ENCODE measurements around the gene AGBL1. TPM values are rescaled to one million over a fixed set of nuclear protein-coding genes. Genes with fewer than 3 reads are reported as not detected.

AGBL1 gene
- total RNA-seq, 6 experiments from 2014 or later, result not detected

GRCh38 chr15:86649277-86649676 lies 569.6 kb downstream of the AGBL1 start:
- no peak for DNase-seq
- no peak overlapping the region for H3K4me3 ChIP-seq
- H3K36me3 ChIP-seq, result no peaks in the 10 kb centered on the region
- no peaks in the 10 kb centered on the region for H3K4me1 ChIP-seq
- intact Hi-C loops (cut with DNase I), result no loop called here
- ATAC-seq, result no peak
- no peak overlapping the region for H3K27ac ChIP-seq
- no peak for TF ChIP-seq POLR2A (IDR thresholded peaks at IDR 0.05)
- no peak for TF ChIP-seq CTCF (IDR thresholded peaks at IDR 0.05)
- no peaks in the 10 kb centered on the region for H3K27me3 ChIP-seq
- no peaks in the 10 kb centered on the region for H3K9me3 ChIP-seq

- no peaks in the 10 kb centered on the region for H3K9me3 ChIP-seq
- 29% methylated on average over 1 of the region's 1 CpG for WGBS (ENCODE audit: insufficient coverage, low coverage, low lambda C conversion rate, missing lambda C conversion rate)
Observed at GRCh38 chr15:86650094-86650493, 570.4 kb downstream of the AGBL1 start.

GRCh38 chr15:86653344-86654197 lies 573.9 kb downstream of the AGBL1 start:
- Histone ChIP-seq H3K36me3 (no peaks in the 10 kb centered on the region), H3K27ac (no peak overlapping the region), H3K27me3 (peaks cover 0 to 4% of the 10 kb centered on the region in 2 donors), H3K4me1 (no peaks in the 10 kb centered on the region), H3K9me3 (no peaks in the 10 kb centered on the region), H3K4me3 (no peak overlapping the region)
- ATAC-seq, result no peak
- TF ChIP-seq CTCF (IDR thresholded peaks at IDR 0.05) (no peak), POLR2A (IDR thresholded peaks at IDR 0.05) (no peak)
- intact Hi-C loops (cut with DNase I), result no loop called here
- WGBS (ENCODE audit: insufficient coverage, low coverage, low lambda C conversion rate, missing lambda C conversion rate), result 54% methylated on average over 6 of the region's 6 CpGs
- DNase-seq, result no peak

More at GRCh38 chr15:86650094-86650493, 570.4 kb downstream of the AGBL1 start:
- H3K36me3 ChIP-seq, result no peaks in the 10 kb centered on the region
- no peak for ATAC-seq
- no peak for DNase-seq
- no peaks in the 10 kb centered on the region for H3K4me1 ChIP-seq
- TF ChIP-seq POLR2A (IDR thresholded peaks at IDR 0.05) (no peak), CTCF (IDR thresholded peaks at IDR 0.05) (no peak)
- H3K27me3 ChIP-seq, result peaks cover 0 to 4% of the 10 kb centered on the region in 2 donors
- H3K27ac ChIP-seq, result no peak overlapping the region
- intact Hi-C loops (cut with DNase I), result no loop called here
- H3K4me3 ChIP-seq, result no peak overlapping the region

DNA sequence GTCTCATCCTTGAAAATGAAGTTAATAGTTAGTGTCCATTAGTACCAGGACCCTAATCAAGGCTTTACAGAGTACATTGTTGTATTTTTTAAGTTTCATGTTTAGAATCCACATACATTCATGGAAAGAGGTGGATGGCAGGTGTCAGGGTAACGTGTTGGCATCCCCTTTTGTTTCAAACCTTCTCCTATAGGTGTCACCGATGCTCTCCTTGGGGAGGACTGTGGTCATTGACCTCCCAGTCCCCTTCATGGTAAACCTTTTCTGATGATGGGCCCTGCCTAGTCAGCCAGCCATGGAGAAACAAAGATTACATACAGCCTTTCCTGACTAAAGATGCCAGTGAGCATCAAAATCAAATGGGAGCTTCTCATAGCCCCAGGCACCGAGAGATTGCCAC lies 574.8 kb downstream of the AGBL1 start:
- ATAC-seq (no peak), DNase-seq (no peak)
- WGBS (ENCODE audit: insufficient coverage, low coverage, low lambda C conversion rate, missing lambda C conversion rate), result 41% methylated on average over 3 of the region's 3 CpGs
- H3K9me3 ChIP-seq, result no peaks in the 10 kb centered on the region
- TF ChIP-seq POLR2A (IDR thresholded peaks at IDR 0.05) (no peak), CTCF (IDR thresholded peaks at IDR 0.05) (no peak)
- H3K36me3 ChIP-seq, result no peaks in the 10 kb centered on the region
- peaks cover 0 to 4% of the 10 kb centered on the region in 2 donors for H3K27me3 ChIP-seq
- intact Hi-C loops (cut with DNase I), result no loop called here
- no peak overlapping the region for H3K27ac ChIP-seq
- no peaks in the 10 kb centered on the region for H3K4me1 ChIP-seq
- no peak overlapping the region for H3K4me3 ChIP-seq

Measured in right lobe of liver (tissue), 6 donors.